Measurements from ENCODE around the gene AKAP8L. TPM values are rescaled to one million over a fixed set of nuclear protein-coding genes. Genes with fewer than 3 reads are reported as not detected.

The AKAP8L gene
- total RNA-seq, 2 experiments from 2014 or later: 127 to 140 TPM

- no peaks in the 10 kb centered on the region for H3K36me3 Mint-ChIP-seq (ENCODE audit: low read depth)
- intact Hi-C loops (cut with micrococcal nuclease): no loop called here
- no peak overlapping the region for H3K4me3 Mint-ChIP-seq
- DNase-seq: no peak
- CTCF ChIA-PET: no interaction called here
- no peaks in the 10 kb centered on the region for H3K27me3 Mint-ChIP-seq (ENCODE audit: low read depth)
- H3K27ac Mint-ChIP-seq: no peak overlapping the region
- peaks cover 7% of the 10 kb centered on the region for H3K4me1 Mint-ChIP-seq (ENCODE audit: low read depth)
- no peaks in the 10 kb centered on the region for H3K9me3 Mint-ChIP-seq
Observed at GRCh38 chr19:15445227-15445605, 26.4 kb upstream of the AKAP8L start.

GRCh38 chr19:15444505-15445226 is 25.9 kb upstream of the AKAP8L start:
- intact Hi-C loops (cut with micrococcal nuclease): no loop called here
- H3K36me3 Mint-ChIP-seq (ENCODE audit: low read depth): no peaks in the 10 kb centered on the region
- H3K27me3 Mint-ChIP-seq (ENCODE audit: low read depth): no peaks in the 10 kb centered on the region
- H3K4me3 Mint-ChIP-seq: no peak overlapping the region
- H3K9me3 Mint-ChIP-seq: no peaks in the 10 kb centered on the region
- no peak overlapping the region for H3K27ac Mint-ChIP-seq
- DNase-seq: no peak
- peaks cover 5% of the 10 kb centered on the region for H3K4me1 Mint-ChIP-seq (ENCODE audit: low read depth)
- CTCF ChIA-PET: no interaction called here

DNA sequence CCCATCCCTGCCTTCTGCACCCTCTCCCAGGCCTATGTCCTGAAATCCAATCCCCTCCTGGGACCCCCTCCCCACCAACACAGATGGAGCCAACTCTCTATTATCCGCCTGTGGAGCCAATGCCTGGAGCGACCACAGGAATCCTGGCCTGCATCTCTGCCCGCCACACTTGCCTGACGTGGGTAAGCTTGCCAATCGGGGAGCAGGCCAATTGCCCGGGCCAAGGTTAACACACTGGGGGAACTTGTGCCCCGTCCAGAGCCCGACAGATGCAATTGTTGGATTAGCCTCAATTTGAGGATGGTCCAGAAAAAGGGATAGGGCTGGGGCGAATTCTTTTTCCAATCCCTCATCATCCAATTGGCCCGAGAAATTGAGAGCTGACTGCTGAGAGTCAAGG is 25.1 kb upstream of the AKAP8L start:
- Mint-ChIP-seq H3K36me3 (ENCODE audit: low read depth) (no peaks in the 10 kb centered on the region), H3K27me3 (ENCODE audit: low read depth) (no peaks in the 10 kb centered on the region), H3K9me3 (no peaks in the 10 kb centered on the region), H3K4me1 (ENCODE audit: low read depth) (peaks cover 4% of the 10 kb centered on the region), H3K27ac (no peak overlapping the region), H3K4me3 (no peak overlapping the region)
- DNase-seq: no peak
- intact Hi-C loops (cut with micrococcal nuclease): no loop called here
- CTCF ChIA-PET: no interaction called here

DNA sequence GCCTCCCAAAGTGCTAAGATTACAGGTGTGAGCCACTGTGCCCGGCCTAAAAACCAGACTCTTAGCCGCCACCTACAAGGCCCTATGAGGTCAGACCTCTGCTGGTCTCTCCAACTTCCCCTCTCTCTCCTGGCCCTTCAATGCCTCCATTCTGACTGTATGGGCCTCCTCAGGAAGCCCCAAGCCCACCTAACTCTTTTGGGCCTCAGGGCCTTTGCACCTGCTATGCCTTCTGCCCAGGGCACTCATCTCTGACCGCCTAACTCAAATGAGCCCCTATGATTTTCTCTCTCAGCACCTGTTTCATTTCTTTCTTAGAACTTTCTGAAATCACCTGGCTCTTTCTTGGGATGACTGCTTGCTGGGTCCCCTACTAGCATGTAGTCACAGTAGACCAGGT is 24.5 kb upstream of the AKAP8L start:
- intact Hi-C loops (cut with micrococcal nuclease): no loop called here
- H3K4me1 Mint-ChIP-seq (ENCODE audit: low read depth): no peaks in the 10 kb centered on the region
- CTCF ChIA-PET: interaction anchor here (0.6 kb wide), 1 partner anchor 181 kb away, joined by 4 read pairs; no protein-coding TSS in a partner anchor
- no peaks in the 10 kb centered on the region for H3K9me3 Mint-ChIP-seq
- no peak overlapping the region for H3K27ac Mint-ChIP-seq
- no peak overlapping the region for H3K4me3 Mint-ChIP-seq
- H3K27me3 Mint-ChIP-seq (ENCODE audit: low read depth): no peaks in the 10 kb centered on the region
- no peaks in the 10 kb centered on the region for H3K36me3 Mint-ChIP-seq (ENCODE audit: low read depth)
- no peak for DNase-seq

- H3K4me3 Mint-ChIP-seq: no peak overlapping the region
- H3K9me3 Mint-ChIP-seq: no peaks in the 10 kb centered on the region
- no peaks in the 10 kb centered on the region for H3K4me1 Mint-ChIP-seq (ENCODE audit: low read depth)
- no peaks in the 10 kb centered on the region for H3K36me3 Mint-ChIP-seq (ENCODE audit: low read depth)
- DNase-seq: no peak
- no peaks in the 10 kb centered on the region for H3K27me3 Mint-ChIP-seq (ENCODE audit: low read depth)
- CTCF ChIA-PET: no interaction called here
- intact Hi-C loops (cut with micrococcal nuclease): no loop called here
- H3K27ac Mint-ChIP-seq: no peak overlapping the region
Observed at GRCh38 chr19:15442142-15442920, 23.5 kb upstream of the AKAP8L start.

DNA sequence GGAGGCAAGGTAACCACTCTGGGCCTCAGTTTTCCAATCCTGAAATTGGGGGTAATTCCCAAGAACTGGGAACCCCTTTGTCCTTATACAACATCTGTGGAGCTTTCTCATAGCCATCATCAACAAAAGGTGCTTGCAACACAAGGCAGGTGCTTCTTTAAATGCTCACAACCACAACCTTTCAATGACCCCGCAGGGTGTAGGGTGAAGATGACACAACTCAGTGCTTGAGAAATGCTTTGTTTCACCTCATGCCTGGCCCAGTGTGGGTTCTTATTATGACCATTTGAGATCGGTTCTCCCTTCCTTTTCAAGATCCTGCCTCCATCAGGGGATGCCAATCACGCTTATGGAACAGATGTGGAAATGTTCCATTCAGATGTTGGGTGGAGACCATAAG is 22.5 kb upstream of the AKAP8L start:
- Mint-ChIP-seq H3K4me3 (no peak overlapping the region), H3K27ac (no peak overlapping the region), H3K9me3 (no peaks in the 10 kb centered on the region), H3K36me3 (ENCODE audit: low read depth) (no peaks in the 10 kb centered on the region), H3K4me1 (ENCODE audit: low read depth) (peaks cover under 1% of the 10 kb centered on the region), H3K27me3 (ENCODE audit: low read depth) (no peaks in the 10 kb centered on the region)
- DNase-seq: no peak
- CTCF ChIA-PET: no interaction called here
- intact Hi-C loops (cut with micrococcal nuclease): no loop called here

GRCh38 chr19:15439821-15440641 is 21.2 kb upstream of the AKAP8L start:
- Mint-ChIP-seq H3K27me3 (ENCODE audit: low read depth) (no peaks in the 10 kb centered on the region), H3K4me1 (ENCODE audit: low read depth) (peaks cover 2% of the 10 kb centered on the region), H3K4me3 (no peak overlapping the region), H3K36me3 (ENCODE audit: low read depth) (no peaks in the 10 kb centered on the region), H3K27ac (no peak overlapping the region), H3K9me3 (no peaks in the 10 kb centered on the region)
- intact Hi-C loops (cut with micrococcal nuclease): no loop called here
- CTCF ChIA-PET: no interaction called here
- no peak for DNase-seq

DNA sequence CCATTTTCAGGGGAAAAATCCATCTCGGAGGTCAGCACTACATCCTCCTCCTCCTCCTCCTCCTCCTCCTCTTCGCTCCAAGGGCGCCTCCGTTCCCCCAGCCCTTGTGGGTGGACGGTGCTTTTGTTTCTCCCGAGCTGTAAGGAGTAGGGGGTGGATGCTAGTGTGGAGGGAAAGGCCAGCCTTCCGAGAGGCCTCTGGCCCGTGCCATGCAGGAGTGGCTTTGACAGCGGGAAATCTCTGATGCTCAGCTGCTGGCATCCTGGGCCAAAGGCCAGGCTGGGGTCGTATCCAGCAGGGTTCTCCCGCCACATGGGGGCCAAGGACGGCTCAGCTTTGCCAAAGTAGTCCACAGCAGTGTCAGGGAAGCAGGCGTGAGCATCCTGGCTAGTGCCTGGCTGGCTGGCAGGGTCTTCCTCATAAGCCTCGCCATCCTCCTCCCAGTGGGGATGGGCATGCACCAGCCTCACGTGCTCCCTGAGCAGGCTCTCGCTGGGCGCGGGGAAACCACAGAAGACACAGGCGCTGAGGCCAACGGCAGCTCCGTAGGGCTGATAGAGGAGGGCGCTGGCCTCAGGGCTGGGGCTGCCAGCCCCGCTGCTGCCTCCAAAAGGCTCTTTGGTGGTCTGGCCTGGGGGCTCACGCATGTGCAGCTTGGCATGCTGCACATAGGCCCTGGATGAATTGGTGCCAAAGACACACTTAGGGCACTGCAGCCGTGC is 20.5 kb upstream of the AKAP8L start:
- H3K27me3 Mint-ChIP-seq (ENCODE audit: low read depth): no peaks in the 10 kb centered on the region
- DNase-seq: no peak
- intact Hi-C loops (cut with micrococcal nuclease): no loop called here
- no peak overlapping the region for H3K27ac Mint-ChIP-seq
- CTCF ChIA-PET: no interaction called here
- H3K9me3 Mint-ChIP-seq: no peaks in the 10 kb centered on the region
- H3K36me3 Mint-ChIP-seq (ENCODE audit: low read depth): no peaks in the 10 kb centered on the region
- no peak overlapping the region for H3K4me3 Mint-ChIP-seq
- peaks cover 2% of the 10 kb centered on the region for H3K4me1 Mint-ChIP-seq (ENCODE audit: low read depth)

DNA sequence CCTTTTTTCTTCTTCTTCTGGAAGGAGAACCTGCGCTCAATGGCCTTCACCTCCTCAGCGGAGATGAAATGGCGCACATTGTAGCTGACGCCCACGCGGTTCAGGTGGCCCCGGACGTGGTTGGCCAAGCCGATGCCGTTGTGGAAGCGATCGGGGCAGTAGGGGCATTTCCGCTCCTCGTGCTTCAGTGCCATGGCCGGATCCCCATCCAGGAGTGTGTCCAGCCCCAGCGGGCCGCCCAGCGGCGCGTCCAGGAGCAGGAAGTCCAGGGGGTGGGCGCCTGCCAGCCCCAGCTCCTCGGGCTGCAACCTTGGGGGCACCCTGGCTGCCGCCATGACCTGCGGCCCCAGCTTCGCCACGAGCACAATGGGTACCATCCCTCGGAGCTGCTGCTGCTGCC is 19.8 kb upstream of the AKAP8L start:
- intact Hi-C loops (cut with micrococcal nuclease): no loop called here
- CTCF ChIA-PET: no interaction called here
- Mint-ChIP-seq H3K9me3 (no peaks in the 10 kb centered on the region), H3K4me1 (ENCODE audit: low read depth) (peaks cover 4% of the 10 kb centered on the region), H3K36me3 (ENCODE audit: low read depth) (no peaks in the 10 kb centered on the region), H3K27ac (no peak overlapping the region), H3K4me3 (no peak overlapping the region), H3K27me3 (ENCODE audit: low read depth) (no peaks in the 10 kb centered on the region)
- no peak for DNase-seq

- H3K27me3 Mint-ChIP-seq (ENCODE audit: low read depth): no peaks in the 10 kb centered on the region
- intact Hi-C loops (cut with micrococcal nuclease): no loop called here
- H3K27ac Mint-ChIP-seq: no peak overlapping the region
- H3K4me3 Mint-ChIP-seq: no peak overlapping the region
- H3K36me3 Mint-ChIP-seq (ENCODE audit: low read depth): no peaks in the 10 kb centered on the region
- peaks cover 9% of the 10 kb centered on the region for H3K4me1 Mint-ChIP-seq (ENCODE audit: low read depth)
- H3K9me3 Mint-ChIP-seq: no peaks in the 10 kb centered on the region
- CTCF ChIA-PET: no interaction called here
- DNase-seq: no peak
Observed at GRCh38 chr19:15438124-15438496, 19.3 kb upstream of the AKAP8L start.

DNA sequence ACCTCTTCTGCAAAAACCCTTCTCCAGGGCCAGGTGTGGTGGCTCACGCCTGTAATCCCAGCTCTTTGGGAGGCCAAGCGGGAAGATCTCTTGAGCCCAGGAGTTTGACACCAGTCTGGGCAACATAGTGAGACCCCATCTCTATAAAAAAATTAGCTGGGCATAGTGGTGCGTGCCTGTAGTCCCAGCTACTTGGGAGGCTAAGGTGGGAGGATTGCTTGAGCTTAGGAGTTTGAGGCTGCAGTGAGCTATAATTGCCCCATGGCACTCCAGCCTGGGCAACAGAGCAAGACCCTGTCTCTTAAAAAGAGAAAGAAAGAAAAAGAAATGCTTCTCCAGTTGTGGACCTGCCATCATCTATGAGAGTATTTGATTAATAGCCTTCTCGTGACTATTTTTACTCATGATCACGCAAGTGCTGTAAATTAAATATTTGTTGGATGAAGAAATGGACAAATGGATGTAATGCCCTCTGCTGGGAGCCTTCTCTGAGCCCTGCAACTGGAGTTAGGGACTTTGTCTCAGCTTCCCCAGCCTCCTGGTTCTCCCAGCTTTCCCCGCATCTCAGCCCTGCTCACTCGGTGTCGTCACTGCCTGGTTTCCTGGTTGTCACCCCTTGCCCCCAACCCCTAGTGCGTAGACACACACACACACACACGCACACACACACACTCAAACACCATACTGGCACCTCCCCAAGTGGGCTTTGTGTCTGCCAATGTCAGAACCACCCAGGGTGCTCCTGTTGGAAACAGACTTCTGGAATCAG is 18.8 kb upstream of the AKAP8L start:
- intact Hi-C loops (cut with micrococcal nuclease): no loop called here
- Mint-ChIP-seq H3K9me3 (no peaks in the 10 kb centered on the region), H3K27ac (no peak overlapping the region), H3K36me3 (ENCODE audit: low read depth) (no peaks in the 10 kb centered on the region), H3K4me1 (ENCODE audit: low read depth) (peaks cover 11% of the 10 kb centered on the region), H3K27me3 (ENCODE audit: low read depth) (no peaks in the 10 kb centered on the region), H3K4me3 (no peak overlapping the region)
- CTCF ChIA-PET: interaction anchor here (0.6 to 2.9 kb wide), 2 partner anchors 26 to 116 kb away, joined by 4 to 9 read pairs; partner anchors contain the start of gene RASAL3
- no peak for DNase-seq

- peaks cover 11% of the 10 kb centered on the region for H3K4me1 Mint-ChIP-seq (ENCODE audit: low read depth)
- no peak overlapping the region for H3K4me3 Mint-ChIP-seq
- H3K36me3 Mint-ChIP-seq (ENCODE audit: low read depth): peaks cover 3% of the 10 kb centered on the region
- intact Hi-C loops (cut with micrococcal nuclease): no loop called here
- DNase-seq: no peak
- no peaks in the 10 kb centered on the region for H3K27me3 Mint-ChIP-seq (ENCODE audit: low read depth)
- CTCF ChIA-PET: interaction anchor here (2.9 kb wide), 1 partner anchor 27 kb away, joined by 9 read pairs; the partner anchor contains the start of gene RASAL3
- no peaks in the 10 kb centered on the region for H3K9me3 Mint-ChIP-seq
- no peak overlapping the region for H3K27ac Mint-ChIP-seq
Observed at GRCh38 chr19:15436826-15437110, 18.0 kb upstream of the AKAP8L start.
